HEK293T (cell line): ENCODE measurements around the gene FRRS1.

Experiments used
- ELF4 ChIP-seq: fragments of 450-650 bp; IDR thresholded peaks from 2 replicates; pipeline ENCODE4 v1.6.1; 2017; ENCODE audit warnings: antibody characterized with exemption
- FOXM1 ChIP-seq: fragments of 450-650 bp; IDR thresholded peaks from 2 replicates; pipeline ENCODE4 v1.6.1; 2017; ENCODE audit warnings: mild to moderate bottlenecking, borderline replicate concordance
- HDGF ChIP-seq: fragments of 450-650 bp; IDR thresholded peaks from 2 replicates; pipeline ENCODE4 v1.6.1; 2017; ENCODE audit warnings: antibody characterized with exemption, borderline replicate concordance
- SP1 ChIP-seq: fragments of 450-650 bp; IDR thresholded peaks from 2 replicates; pipeline ENCODE4 v1.6.1; 2017

GRCh38 chr1:99756598-99756997, 9.8 kb downstream of the FRRS1 start:
- no peak for TF ChIP-seq FOXM1
- TF ChIP-seq ELF4, result no peak
- no peak for TF ChIP-seq SP1
- no peak for TF ChIP-seq HDGF
